Mesenchymal stem cell (in vitro differentiated cells and primary cell): Measurements from ENCODE around the gene NCOA7.

ENCODE experiments used
- DNase-seq: peaks from one replicate; pipeline ENCODE4 v3.0.0-alpha.2; 2013
- H2AFZ ChIP-seq: one replicate; pipeline ENCODE4 v1.6.1; 2013; ENCODE audit warnings: low read depth, mild to moderate bottlenecking, control low read depth, inconsistent platforms, low read length, moderate library complexity
- H2AK5ac ChIP-seq: 2 replicates; pipeline ENCODE4 v1.6.1; 2013; ENCODE audit warnings: low read length, moderate library complexity, mild to moderate bottlenecking, inconsistent platforms; ENCODE audit not compliant: severe bottlenecking
- H2BK120ac ChIP-seq: one replicate; pipeline ENCODE4 v1.6.1; 2013; ENCODE audit warnings: low read depth, mild to moderate bottlenecking, inconsistent platforms, low read length, moderate library complexity
- H2BK12ac ChIP-seq, 2 experiments: one replicate each; pipeline ENCODE4 v1.6.1; 2013; ENCODE audit warnings: inconsistent platforms in 2 of 2, low read length in 2 of 2, mild to moderate bottlenecking in 2 of 2, moderate library complexity in 2 of 2, control low read depth in 1 of 2
- H2BK15ac ChIP-seq: one replicate; pipeline ENCODE4 v1.6.1; 2013; ENCODE audit warnings: mild to moderate bottlenecking, low read depth, inconsistent platforms; ENCODE audit not compliant: poor library complexity, severe bottlenecking
- H2BK5ac ChIP-seq: 2 replicates; pipeline ENCODE4 v1.6.1; 2013; ENCODE audit warnings: low read depth, mild to moderate bottlenecking, low read length, control low read depth, inconsistent platforms; ENCODE audit not compliant: poor library complexity, severe bottlenecking
- H3K14ac ChIP-seq, 2 experiments: one replicate each; pipeline ENCODE4 v1.6.1; 2013; ENCODE audit warnings: inconsistent platforms in 2 of 2, low read length in 2 of 2, control low read depth in 1 of 2, mild to moderate bottlenecking in 1 of 2, moderate library complexity in 1 of 2
- H3K18ac ChIP-seq, 2 experiments: one replicate each; pipeline ENCODE4 v1.6.1; 2013; ENCODE audit warnings: inconsistent platforms in 2 of 2, low read length in 2 of 2, control low read depth in 1 of 2, low read depth in 1 of 2, mild to moderate bottlenecking in 1 of 2
- H3K23ac ChIP-seq, 2 experiments: one replicate each; pipeline ENCODE4 v1.6.1; 2013; ENCODE audit warnings: inconsistent platforms in 2 of 2, low read length in 2 of 2, mild to moderate bottlenecking in 2 of 2, moderate library complexity in 2 of 2, control low read depth in 1 of 2
- H3K27ac ChIP-seq: 2 replicates; pipeline ENCODE4 v1.5.1; 2013; ENCODE audit warnings: mild to moderate bottlenecking, moderate library complexity, low read length, control low read depth, inconsistent platforms; ENCODE audit not compliant: poor library complexity, severe bottlenecking
- H3K27me3 ChIP-seq, 2 experiments: 2 replicates each; pipeline versions ENCODE4 v1.6.1 to v1.7.0; 2013; ENCODE audit warnings: low read length in 2 of 2, mild to moderate bottlenecking in 2 of 2, moderate library complexity in 2 of 2, control low read depth in 1 of 2, inconsistent platforms in 1 of 2; ENCODE audit not compliant: control insufficient read depth in 1 of 2, insufficient read depth in 1 of 2
- H3K36me3 ChIP-seq, 2 experiments: 2 replicates each; pipeline versions ENCODE4 v1.6.1 to v1.7.0; 2013; ENCODE audit warnings: low read length in 2 of 2, control low read depth in 1 of 2, inconsistent platforms in 1 of 2, low read depth in 1 of 2, mild to moderate bottlenecking in 1 of 2; ENCODE audit not compliant: insufficient read depth in 2 of 2, control insufficient read depth in 1 of 2
- H3K4ac ChIP-seq, 2 experiments: one replicate each; pipeline ENCODE4 v1.6.1; 2013; ENCODE audit warnings: inconsistent platforms in 2 of 2, low read length in 2 of 2, mild to moderate bottlenecking in 2 of 2, moderate library complexity in 2 of 2, control low read depth in 1 of 2, low read depth in 1 of 2
- H3K4me1 ChIP-seq: 2 replicates; pipeline ENCODE4 v1.6.1; 2013; ENCODE audit warnings: low read depth, low read length, control low read depth; ENCODE audit not compliant: control insufficient read depth, insufficient read depth
- H3K4me2 ChIP-seq: 2 replicates; pipeline ENCODE4 v1.6.1; 2013; ENCODE audit warnings: low read length, mild to moderate bottlenecking, inconsistent platforms; ENCODE audit not compliant: poor library complexity, severe bottlenecking
- H3K4me3 ChIP-seq, 2 experiments: 2 replicates each; pipeline versions ENCODE4 v1.5.1 to v1.7.0; 2013; ENCODE audit warnings: low read length in 2 of 2, mild to moderate bottlenecking in 2 of 2, control low read depth in 1 of 2, low read depth in 1 of 2; ENCODE audit not compliant: insufficient read depth in 1 of 2
- H3K79me1 ChIP-seq: replicated peaks from 2 replicates; pipeline ENCODE4 v1.6.1; 2013; ENCODE audit warnings: mild to moderate bottlenecking, control low read depth, low read length, inconsistent platforms; ENCODE audit not compliant: poor library complexity, severe bottlenecking
- H3K9ac ChIP-seq: 2 replicates; pipeline ENCODE4 v1.7.0; 2013; ENCODE audit warnings: mild to moderate bottlenecking, low read length, moderate library complexity
- H3K9me3 ChIP-seq: 2 replicates; pipeline ENCODE4 v1.7.0; 2013; ENCODE audit warnings: mild to moderate bottlenecking, low read length; ENCODE audit not compliant: control insufficient read depth
- H4K8ac ChIP-seq: one replicate; pipeline ENCODE4 v1.6.1; 2013; ENCODE audit warnings: inconsistent platforms, mild to moderate bottlenecking, low read length, moderate library complexity
- H4K91ac ChIP-seq: one replicate; pipeline ENCODE4 v1.6.1; 2013; ENCODE audit warnings: mild to moderate bottlenecking, low read length, inconsistent platforms
- WGBS: methylation state at CpG from one replicate; pipeline ENCODE4 v1.1.7; 2013; ENCODE audit warnings: mixed read lengths; 5-methylcytosine and 5-hydroxymethylcytosine counted together

NCOA7 gene

GRCh38 chr6:125746731-125747588 is 43.8 kb upstream of the NCOA7 start:
- WGBS = 1% methylated on average over 28 of the region's 32 CpGs
- Histone ChIP-seq H3K23ac (no peak overlapping the region), H2AK5ac (no peak overlapping the region), H2BK12ac (no peak overlapping the region), H3K9me3 (no peaks in the 10 kb centered on the region), H3K79me1 (no peaks in the 10 kb centered on the region), H3K27ac (no peak overlapping the region), H2BK120ac (no peak overlapping the region), H4K8ac (no peak overlapping the region), H2BK15ac (no peak overlapping the region), H2AFZ (peak overlapping the region; percentile 51), H4K91ac (no peak overlapping the region), H3K36me3 (no peaks in the 10 kb centered on the region), H3K18ac (no peak overlapping the region), H3K4me3 (peak overlapping the region in 1 of 2 experiments; percentile 82), H3K4ac (no peak overlapping the region), H3K14ac (no peak overlapping the region), H3K9ac (peak overlapping the region; percentile 83), H2BK5ac (no peak overlapping the region), H3K27me3 (peaks cover 5 to 53% of the 10 kb centered on the region in 2 experiments), H3K4me1 (peaks cover 22% of the 10 kb centered on the region), H3K4me2 (peak overlapping the region; percentile 96)
- peak; percentile 85 for DNase-seq

- Histone ChIP-seq H4K8ac (no peak overlapping the region), H3K9me3 (no peaks in the 10 kb centered on the region), H3K18ac (no peak overlapping the region), H3K27me3 (peaks cover 5 to 57% of the 10 kb centered on the region in 2 experiments), H3K36me3 (no peaks in the 10 kb centered on the region), H3K4ac (no peak overlapping the region), H3K27ac (no peak overlapping the region), H3K4me2 (peak overlapping the region; percentile 96), H3K9ac (peak overlapping the region; percentile 63), H2AFZ (peak overlapping the region; percentile 73), H2AK5ac (no peak overlapping the region), H3K4me1 (peaks cover 22% of the 10 kb centered on the region), H3K23ac (peak overlapping the region in 1 of 2 experiments; percentile 70), H3K14ac (no peak overlapping the region), H4K91ac (no peak overlapping the region), H2BK5ac (no peak overlapping the region), H2BK15ac (no peak overlapping the region), H2BK12ac (no peak overlapping the region), H3K4me3 (peak overlapping the region; percentile 55 to 82), H3K79me1 (no peaks in the 10 kb centered on the region), H2BK120ac (no peak overlapping the region)
- DNase-seq = peak; percentile 59
- WGBS = under 1% methylated on average over 69 of the region's 76 CpGs
These were observed 43.0 kb upstream of the NCOA7 start for GRCh38 chr6:125747589-125748405.

DNA sequence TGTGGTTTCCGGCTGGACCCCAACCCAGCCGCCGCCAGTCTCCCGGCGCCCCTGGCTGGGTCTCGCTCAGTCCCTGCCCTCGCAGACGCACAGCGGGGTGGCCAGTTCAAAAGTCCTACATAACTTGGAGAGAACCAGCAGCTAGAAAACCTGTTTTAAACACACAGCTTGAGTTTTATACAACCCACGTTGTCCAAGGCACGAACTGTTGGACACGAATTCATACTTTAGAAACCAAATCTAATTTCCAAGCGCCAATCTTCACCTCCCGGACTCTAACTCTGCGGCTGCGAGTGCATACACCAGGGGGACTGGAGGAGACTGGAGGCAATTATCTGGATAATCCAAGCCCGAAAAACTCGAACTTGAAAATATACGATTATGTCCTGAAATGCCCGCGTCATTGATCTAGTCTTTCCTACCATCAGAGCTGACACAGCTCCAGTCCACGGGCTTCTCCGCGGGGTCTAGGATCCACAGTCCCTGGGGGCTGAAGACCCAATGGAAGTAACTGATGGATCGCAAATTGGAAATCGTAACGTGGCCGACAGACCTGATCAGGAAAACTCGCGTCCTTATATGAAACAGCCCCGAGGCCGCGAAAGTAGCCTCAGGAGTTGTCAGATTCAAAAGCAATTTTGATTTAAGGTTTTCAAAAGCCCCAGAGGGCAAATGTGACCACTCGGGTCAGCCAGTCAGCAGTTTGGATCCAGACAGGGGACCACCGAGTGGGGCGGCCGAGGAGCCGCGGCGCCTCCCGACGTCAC is 42.2 kb upstream of the NCOA7 start:
- WGBS = under 1% methylated on average over 42 of the region's 42 CpGs
- Histone ChIP-seq H2BK5ac (no peak overlapping the region), H2BK12ac (no peak overlapping the region), H3K27ac (no peak overlapping the region), H3K4me3 (peak overlapping the region; percentile 79 to 82), H3K79me1 (no peaks in the 10 kb centered on the region), H3K9ac (peak overlapping the region; percentile 63), H3K23ac (no peak overlapping the region), H4K91ac (no peak overlapping the region), H3K14ac (no peak overlapping the region), H3K4ac (no peak overlapping the region), H3K4me1 (peaks cover 22% of the 10 kb centered on the region), H3K9me3 (no peaks in the 10 kb centered on the region), H3K18ac (no peak overlapping the region), H3K27me3 (peaks cover 5 to 58% of the 10 kb centered on the region in 2 experiments), H2AK5ac (no peak overlapping the region), H2AFZ (peak overlapping the region; percentile 88), H3K36me3 (no peaks in the 10 kb centered on the region), H2BK15ac (no peak overlapping the region), H2BK120ac (no peak overlapping the region), H3K4me2 (peak overlapping the region; percentile 96), H4K8ac (no peak overlapping the region)
- peak; percentile 56 for DNase-seq
